HG03439 (cell line): ENCODE results near the gene LUC7L3.

Experiments
- ATAC-seq: cut with Tn5 transposase; IDR thresholded peaks from one replicate; pipeline ENCODE4 v1.9.1; 2021; ENCODE audit warnings: mild to moderate bottlenecking, moderate library complexity; ENCODE audit not compliant: unreplicated experiment

LUC7L3 gene

DNA sequence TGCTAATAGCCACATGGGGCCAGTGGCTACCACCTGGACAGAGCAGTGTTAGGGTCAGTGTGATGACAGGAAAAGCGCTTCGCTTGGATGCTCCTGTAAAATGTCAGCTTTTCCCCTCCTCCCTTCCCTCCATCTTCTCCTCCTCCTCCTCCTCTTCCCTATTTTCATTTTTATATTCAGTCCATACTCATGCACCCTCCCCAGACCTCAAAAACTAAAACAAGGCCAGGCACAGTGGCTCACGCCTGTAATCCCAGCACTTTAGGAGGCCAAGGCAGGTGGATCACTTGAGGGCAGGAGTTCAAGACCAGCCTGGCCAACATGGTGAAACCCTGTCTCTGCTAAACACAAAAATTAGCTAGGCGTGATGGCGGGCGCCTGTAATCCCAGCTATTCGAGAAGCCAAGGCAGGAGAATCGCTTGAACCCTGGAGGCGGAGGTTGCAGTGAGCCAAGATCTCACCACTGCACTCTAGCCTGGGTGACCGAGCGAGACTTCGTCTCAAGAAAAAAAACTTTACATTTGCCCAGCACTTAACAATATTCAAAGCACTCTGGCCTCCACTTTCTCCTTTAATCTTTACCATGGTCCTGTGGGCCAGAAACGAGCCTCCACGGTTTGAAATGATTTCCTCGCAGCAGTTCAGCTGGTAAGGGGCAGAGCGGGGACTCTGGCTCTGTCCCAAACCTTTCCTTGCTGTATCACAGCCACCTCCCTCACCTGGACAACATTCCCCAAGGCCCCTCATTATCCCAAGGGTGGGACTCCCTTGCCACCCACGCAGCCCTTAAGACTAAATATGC is 33.5 kb upstream of the LUC7L3 start:
- ATAC-seq: no peak

DNA sequence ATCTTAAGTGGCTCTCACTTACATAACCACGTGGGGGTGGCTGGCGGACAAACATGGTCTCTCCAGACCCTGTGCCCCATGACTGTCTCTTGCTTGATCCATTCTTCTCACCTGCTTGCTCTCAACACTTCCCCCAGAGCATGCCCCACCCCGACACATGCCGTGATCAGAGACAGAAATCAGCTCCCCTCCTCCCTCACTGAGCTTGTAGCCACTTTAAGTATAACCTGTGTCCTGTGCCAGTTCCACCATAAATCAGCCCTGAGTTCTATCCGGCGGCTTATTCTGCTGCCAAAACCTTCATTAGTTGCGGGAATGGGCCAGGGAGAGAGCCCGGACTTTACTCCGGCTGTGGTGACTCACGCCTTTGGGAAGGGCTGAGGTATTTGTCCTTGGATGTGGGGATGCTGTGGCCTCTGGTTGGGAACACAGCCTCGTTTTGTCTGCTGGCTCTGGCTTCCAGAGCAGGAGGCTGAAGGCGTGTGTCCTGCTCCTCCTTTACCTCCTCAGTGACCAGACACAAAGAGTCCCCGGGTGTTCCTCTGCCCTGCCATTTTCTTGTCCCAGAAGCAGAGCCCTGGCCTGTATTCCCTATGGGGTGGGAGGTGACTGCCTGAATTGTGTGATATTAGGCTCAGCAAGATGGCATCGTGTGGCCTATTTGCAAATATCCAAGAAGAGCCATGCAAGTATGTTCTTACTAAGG is 32.8 kb upstream of the LUC7L3 start:
- ATAC-seq: no peak

DNA sequence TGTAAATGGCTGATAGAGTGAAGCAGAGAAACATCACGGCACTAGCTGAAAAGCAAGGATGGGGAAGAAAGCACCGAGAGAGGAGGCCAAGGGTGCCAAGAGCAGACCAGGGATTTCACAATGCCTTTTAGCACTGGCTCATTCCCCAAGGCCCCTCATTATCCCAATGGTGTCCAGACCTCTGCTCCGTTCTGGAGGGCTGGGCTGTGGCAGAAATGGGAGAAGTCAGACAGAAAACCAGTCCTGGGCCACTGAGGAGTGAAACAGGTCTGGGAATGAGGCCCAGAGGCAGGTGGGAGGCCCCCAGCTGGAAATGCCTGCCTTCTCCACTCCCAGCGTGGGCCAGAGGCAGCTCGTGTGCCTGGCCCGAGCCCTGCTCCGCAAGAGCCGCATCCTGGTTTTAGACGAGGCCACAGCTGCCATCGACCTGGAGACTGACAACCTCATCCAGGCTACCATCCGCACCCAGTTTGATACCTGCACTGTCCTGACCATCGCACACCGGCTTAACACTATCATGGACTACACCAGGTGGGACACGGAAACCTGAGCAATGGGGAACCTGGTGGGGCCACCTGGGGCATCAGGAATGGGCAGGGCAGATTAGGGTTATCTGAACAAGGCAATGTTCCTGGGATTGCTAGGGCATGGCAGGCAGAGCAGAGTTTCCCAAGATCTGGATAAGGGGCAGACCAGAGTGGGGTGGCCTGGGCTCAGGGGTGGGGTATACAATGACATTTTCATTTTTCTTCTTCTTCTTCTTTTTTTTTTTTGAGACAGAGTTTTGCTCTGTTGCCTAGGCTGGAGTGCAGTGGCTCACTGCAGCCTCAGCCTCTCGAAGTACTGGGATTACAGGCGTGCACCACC is 32.0 kb upstream of the LUC7L3 start:
- ATAC-seq: no peak

DNA sequence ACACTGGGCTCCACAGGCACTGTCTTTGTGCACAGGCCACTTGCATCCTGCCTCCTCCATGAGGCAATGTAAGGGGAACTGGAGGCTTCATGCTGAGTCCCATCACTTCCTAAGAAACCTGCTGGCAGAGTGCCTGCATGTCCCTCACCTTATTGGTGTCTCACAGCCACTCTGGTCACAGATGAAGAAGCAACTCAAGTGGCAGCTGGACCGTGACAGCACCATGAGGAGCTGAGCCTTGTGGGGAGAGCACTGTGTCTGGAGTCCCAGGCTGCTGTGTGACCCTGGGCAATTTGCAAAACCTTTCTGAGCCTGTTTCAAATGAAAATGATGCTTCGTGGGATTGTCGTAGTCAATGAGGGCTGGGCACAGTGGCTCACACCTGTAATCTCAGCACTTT is 31.2 kb upstream of the LUC7L3 start:
- no peak for ATAC-seq

DNA sequence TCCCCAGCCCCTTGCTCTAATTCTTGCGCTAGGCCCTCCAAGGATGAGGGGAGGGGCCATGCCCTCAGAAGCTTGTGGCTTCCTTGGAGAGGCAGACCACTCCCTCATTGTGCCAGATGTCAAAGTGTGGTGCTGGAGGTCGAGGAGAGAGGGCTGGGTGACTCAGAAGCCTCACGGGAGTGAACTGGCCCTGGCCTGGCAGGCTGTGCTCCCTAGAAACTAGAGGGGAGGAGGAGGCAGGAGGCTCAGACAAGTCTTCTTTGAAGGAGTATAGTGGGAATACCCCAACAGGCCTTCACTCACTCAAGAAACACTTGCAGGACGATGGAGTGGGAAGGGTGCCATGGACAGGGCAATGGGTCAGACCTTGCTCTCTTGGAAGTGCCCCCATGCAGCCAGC is 30.2 kb upstream of the LUC7L3 start:
- ATAC-seq: no peak

DNA sequence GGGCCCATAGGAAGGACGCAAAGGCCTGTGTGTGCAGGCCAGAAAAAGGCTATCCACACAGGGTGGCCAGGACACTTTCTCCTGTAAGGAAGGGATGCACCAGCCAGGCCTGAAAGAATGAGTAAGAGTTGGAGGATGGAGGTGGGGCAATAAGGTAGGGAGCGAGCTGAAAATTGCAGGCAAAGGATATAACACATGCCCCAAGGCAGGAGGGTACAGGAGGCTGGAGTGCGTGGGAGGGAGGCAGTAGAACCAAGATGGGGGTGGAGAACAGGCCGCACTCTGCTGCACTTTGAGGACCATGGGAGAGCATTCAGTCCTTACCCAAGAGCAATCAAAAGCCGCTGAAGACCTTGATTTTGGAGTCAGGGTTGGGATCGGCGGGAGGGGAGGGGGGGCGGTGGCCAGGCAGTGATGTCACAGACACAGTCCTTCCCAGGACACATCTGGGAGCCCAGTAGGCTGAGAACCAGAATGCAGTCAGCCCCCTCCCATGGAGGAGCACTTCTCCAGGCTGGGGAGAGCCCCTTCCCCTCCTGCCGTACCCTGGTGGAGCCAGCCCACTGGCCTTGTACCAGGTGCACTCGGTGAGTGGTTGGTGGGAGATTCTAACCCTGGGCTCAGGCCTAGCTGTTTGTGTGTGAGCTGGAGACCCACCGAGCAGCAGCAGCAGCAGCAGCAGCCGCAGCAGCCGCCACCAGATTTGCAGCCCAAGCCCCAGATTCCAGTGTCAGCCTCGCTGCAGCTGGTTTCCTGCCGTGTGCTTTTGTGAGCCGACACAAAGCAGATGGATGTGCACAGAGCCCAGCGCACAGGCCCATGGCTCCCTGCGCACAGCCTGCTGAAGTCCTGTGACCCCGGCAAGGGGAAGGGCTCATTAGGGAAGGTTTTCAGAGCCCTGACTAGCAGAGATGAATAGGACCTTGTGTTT is 29.2 kb upstream of the LUC7L3 start:
- no peak for ATAC-seq

DNA sequence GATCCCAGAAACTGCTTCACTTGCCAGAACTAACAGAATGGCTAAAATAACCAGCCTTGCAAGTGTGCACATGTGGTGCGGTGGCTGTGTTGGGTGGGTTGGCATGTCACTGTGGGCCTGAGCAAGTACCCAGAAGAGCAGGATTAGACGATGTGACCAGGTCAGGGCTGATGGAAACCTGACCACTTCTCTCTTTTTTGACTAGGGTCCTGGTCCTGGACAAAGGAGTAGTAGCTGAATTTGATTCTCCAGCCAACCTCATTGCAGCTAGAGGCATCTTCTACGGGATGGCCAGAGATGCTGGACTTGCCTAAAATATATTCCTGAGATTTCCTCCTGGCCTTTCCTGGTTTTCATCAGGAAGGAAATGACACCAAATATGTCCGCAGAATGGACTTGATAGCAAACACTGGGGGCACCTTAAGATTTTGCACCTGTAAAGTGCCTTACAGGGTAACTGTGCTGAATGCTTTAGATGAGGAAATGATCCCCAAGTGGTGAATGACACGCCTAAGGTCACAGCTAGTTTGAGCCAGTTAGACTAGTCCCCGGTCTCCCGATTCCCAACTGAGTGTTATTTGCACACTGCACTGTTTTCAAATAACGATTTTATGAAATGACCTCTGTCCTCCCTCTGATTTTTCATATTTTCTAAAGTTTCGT is 28.4 kb upstream of the LUC7L3 start:
- ATAC-seq: no peak

DNA sequence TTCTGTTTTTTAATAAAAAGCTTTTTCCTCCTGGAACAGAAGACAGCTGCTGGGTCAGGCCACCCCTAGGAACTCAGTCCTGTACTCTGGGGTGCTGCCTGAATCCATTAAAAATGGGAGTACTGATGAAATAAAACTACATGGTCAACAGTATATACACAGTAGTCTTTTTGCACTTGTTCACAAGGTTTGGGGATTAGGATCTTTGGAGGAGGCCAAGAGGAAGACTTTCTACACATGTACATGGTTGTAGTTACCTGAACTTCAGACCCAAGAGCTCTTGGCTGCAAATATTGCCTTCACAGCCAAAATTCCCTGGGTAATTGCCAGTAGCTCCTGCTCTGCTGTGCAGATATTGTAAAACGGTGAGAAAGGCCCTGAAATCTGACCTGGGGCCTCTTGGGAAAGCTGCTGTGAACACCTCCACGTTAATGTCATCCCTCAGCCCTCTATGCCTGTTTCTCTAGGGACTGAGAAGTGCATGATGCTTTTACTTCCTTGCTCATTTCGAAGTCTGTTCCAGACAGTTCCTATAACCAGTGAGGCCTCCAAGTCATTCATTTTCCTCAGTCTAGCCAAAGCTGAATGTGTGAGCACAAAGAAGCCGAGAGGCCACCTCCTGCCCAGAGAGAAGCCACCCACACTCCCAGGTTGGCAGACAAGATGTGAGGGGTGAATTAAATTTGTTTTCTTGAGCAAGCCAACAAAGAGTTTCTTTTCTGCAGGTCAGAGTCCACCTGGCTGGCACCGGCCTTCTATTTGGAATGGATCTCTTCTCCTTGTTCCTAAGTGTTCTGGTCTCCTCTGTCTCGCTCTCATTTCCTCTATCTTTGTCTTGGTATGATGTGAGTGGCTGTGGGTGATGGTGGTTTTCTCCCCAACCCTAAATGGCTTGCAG is 27.6 kb upstream of the LUC7L3 start:
- ATAC-seq: no peak

DNA sequence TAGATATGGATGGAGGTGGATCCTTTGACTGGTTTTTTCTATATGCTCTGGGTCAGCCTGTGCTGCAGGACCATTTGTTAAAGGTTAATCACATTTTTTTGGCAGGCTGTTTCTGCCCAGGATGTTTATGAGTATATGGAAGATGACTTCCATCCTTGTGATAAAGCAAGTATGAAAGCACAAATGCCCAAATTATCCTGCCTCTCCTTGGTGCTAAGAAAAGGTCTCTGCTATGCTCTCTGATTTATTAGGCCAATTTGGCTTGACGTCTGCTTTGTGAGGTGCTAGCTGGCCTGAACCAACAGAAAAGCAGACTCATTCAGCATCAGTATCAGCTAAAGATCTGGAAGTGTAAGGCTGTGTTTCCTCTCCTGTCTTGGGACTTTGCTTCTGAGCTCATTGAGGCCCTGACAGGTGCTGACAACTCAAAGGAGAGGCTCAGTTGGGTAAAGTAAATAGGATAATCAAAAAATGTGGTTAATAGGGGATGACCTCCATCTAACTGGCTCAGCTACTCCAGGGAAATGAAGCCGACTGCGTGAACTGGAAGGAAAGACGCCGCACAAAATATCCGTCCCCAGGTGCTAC is 26.9 kb upstream of the LUC7L3 start:
- no peak for ATAC-seq

DNA sequence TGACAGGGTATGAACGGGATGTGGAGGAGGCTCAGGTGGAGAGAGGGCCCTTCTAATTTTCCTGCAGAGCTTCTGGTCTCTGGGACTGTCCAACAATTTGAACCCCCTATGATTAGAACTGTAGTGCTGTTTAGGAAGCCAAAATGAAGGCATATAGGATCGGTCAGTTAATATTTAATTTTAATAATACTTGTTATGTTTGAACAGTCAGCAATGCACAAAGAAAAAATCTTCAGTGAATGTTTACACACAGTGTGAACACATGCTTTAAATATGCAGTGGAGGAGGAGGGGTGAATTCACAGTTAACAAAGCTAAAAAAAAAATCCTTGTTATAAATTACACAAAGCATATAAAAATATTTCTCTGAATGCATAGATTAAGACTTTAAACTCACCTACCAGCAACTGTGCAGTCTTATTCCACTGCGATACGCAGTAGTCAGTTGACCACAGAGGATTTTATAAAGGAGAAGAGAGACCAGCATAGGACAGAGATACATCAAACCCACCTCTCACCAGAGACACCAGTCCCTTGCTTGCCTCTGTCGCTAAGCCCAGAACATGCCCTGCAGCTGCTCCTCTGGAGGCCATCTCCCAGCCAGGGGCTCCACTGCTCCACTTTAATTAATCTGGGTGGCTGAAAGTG is 26.2 kb upstream of the LUC7L3 start:
- ATAC-seq: no peak

DNA sequence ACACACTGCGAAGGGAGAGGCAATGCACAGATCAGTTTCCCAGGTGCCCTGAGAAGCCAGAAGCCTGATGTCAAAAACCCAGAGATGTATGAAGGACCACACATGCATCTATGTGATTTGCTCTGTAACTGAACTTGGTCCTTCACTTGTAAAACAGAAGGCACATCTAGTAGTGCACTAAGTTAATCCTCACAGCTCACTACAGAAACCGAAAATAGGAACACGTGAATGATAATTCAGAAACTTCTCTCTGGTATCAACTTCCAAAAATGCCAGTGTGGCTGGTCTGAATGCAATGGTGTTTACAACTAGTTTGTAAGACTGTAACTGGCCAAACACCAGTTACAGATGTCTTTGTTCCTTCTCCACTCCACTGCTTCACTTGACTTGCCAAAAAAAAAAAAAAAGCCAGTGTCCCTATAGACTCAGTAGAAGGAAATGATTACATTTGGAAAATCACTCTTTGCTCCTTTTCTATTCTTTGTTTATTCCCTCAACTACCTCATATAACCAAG is 23.0 kb upstream of the LUC7L3 start:
- ATAC-seq: no peak

DNA sequence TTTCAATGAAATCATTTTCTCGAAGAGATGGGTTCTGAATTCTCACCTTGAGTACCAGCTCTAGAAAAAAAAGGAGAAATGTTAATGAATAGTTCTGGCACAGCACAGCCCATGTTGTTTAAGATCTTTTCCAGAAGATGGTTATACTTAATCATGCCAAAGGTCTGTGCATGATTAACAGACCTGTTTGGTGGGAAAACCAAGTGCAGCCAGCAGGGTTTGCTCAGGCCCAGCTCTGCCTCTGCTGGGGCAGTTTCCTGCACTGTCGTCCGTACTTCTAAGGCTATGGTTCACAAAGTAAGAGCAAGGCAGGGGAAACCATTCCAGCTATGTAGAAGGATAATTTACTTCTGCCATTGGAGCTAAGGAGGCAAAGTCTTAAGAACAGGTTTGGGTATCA is 22.3 kb upstream of the LUC7L3 start:
- ATAC-seq: no peak

DNA sequence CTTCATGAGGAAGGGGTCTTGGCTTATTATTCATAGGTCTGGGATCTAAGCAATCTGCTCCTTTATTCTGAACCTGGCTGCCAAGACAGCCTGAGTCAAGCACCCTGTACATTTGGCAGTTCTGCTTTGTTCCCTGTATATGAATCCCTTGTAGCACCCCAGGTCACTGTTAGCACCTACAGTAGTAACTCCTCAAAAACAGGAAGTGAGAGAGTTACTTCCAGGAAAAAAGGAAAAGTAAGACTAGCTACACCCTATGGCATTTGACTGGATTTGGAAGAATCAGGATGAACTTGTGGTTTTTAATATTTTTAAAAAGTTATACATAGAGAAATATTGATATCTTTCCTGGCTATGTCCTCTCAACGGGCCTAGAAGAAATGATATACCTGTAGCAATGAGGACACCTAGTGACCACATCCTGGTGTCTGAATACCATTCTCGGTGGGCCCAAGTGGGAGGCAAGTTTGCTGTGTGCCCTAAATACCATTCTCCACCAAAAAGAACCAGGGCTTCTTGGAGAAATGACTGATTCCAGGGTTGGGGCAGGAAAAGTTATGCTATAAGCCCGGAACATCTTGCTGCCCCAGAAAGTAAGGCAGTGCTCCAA is 21.6 kb upstream of the LUC7L3 start:
- ATAC-seq: no peak

DNA sequence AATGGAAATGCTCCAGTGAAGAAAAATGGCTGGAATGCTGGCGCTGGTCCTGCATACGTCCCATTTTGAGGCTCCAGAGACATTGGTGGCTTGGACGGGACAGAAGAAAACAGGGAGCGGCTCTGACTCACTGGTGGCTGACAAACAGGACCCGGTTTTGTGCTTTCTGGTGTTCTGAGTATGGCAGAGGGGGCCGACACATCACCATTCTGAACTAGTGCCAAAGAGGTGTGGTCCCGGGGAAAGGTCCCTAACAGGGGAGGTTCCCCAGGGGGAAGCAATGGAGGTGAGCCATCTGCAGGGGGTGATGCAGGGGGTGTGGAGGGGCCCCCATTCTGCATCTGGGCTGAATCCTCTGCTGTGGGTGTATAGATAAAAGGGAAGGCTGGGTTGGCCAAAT is 20.0 kb upstream of the LUC7L3 start:
- ATAC-seq: no peak

DNA sequence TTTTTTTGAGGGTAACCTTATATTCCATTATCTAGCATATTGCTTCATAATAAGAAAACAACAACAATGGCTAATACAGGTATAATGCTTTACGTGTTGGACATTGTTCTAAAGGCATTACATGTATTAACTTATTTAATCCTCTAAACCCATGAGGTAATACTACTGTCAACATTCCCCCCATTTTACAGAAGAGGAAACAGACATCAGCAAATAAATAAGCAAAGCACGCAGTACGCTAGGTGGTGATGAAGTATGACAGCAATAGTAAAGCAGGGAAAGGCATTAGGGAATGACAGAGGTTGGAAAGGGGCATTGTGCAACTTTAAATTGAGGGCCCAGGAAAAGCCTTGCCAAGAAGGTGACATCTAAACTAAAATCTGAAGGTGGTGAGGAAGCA is 16.2 kb upstream of the LUC7L3 start:
- ATAC-seq: no peak

DNA sequence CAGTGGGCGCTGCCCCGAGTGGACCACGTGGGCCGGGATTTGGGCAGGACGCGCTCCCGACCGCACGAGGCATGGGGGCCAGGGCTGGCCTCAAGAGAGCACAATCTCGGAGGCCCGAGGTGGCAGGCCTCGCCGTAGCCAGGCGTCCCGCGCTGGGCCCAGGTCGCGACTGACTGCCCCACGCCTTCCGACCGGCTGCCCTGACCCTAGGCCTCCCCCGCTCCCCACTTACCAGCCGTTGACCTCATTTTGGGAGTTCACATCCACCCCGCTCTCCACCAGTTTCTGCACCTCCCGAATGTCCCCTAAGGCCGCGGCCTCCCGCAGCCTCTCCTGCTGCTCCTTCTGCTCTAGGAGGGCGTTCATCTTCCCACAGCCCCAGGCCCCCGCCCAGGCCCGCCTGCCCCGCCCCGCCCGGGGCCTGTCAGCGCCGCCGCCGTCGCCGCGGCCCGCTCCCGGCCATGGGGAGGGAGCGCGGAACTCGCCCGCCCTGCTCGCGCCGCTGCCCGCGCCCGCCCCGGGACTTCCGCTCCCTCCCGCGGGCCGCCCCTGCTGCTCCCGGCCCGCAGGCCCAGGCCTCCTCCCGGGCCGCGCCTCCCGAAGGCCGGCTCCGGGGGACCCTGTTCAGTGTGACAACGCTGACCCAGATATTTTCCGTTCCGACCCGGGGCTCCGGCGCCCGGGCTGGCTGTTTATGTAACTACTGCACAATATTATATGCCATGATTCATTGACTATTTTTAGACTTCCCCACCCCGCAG is 11.9 kb upstream of the LUC7L3 start, which contains the start of gene ANKRD40:
TSS of gene ANKRD40 (minus strand) at position 626 of the 761 bp plus-strand sequence. CDS start at position 366, 260 bp downstream.
- peak; percentile 79 for ATAC-seq
